Pulmonary artery endothelial cell (primary cell): ENCODE data around the gene DNAJB11. TPM values are rescaled to one million over a fixed set of nuclear protein-coding genes. Genes with fewer than 3 reads are reported as not detected.
A peak's percentile ranks its signal among the peaks of the same experiment; 100 is the strongest.
"Not testable (repeated sequence)": the region's sequence is repeated elsewhere in the genome, so short reads cannot be mapped to it uniquely, and the experiment has no call there.

Experiments used
- DNase-seq: peaks from one replicate; pipeline ENCODE4 v3.0.0-alpha.2; 2011; ENCODE audit warnings: low read depth, low spot score
- total RNA-seq: library from RNA; depleted of rRNA; stranded (reverse); fragments of >200 nt; gene quantifications from 2 replicates; pipeline ENCODE4 v1.2.3, GENCODE V29; 2014

The DNAJB11 gene
- total RNA-seq, 1 donor from 2014 or later: 56.9 TPM

DNA sequence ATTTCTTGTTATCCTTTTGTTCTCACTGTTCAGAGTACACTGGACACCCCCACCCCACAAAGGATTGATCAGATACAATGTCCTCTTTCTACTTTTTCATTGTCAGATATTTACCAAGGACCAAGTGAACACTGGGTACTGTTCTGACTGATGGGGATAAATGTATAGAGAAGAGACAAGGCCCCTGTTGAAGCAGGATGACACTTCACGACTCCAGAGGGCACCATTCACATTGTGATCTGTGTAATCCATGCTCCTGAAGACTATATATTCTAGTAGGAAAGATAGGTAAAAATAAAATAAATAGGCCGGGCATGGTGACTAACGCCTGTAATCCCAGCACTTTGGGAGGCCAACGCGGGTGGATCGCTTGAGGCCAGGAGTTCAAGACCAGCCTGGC lies 19.1 kb upstream of the DNAJB11 start:
- DNase-seq: no peak

GRCh38 chr3:186552408-186553031 lies 18.0 kb upstream of the DNAJB11 start:
- DNase-seq: no peak

- DNase-seq: no peak
Measured at GRCh38 chr3:186564586-186564985, 5.9 kb upstream of the DNAJB11 start.

GRCh38 chr3:186566772-186567071 lies 3.8 kb upstream of the DNAJB11 start:
- no peak for DNase-seq

- peak; percentile 62 for DNase-seq
Measured at GRCh38 chr3:186567072-186567921, 3.2 kb upstream of the DNAJB11 start, which contains the start of gene TBCCD1. Gene TBCCD1, minus strand, starts transcription at chr3:186567339. Its CDS starts 3,010 bp downstream, at chr3:186564329.

DNA sequence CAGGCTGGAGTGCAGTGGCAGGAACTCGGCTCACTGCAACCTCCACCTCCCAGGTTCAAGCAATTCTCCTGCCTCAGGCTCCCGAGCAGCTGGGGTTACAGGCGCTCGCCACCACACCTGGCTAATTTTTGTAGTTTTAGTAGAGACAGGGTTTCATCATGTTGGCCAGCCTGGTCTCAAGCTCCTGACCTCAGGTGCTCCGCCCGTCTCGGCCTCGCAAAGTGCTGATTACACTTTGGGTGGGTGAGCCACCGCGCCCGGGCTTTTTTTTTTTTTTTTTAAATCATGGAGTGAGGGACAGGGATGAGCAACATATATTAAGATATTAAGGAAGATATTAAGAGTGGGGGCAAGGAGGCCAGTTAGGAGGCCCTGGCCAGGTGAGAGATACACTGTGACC lies 1.2 kb upstream of the DNAJB11 start:
- DNase-seq: not testable (repeated sequence)

- no peak for DNase-seq
Measured at GRCh38 chr3:186569779-186570095, 783 bp upstream of the DNAJB11 start.

GRCh38 chr3:186570941-186571643 lies 572 bp downstream of the DNAJB11 start:
- DNase-seq: no peak

DNA sequence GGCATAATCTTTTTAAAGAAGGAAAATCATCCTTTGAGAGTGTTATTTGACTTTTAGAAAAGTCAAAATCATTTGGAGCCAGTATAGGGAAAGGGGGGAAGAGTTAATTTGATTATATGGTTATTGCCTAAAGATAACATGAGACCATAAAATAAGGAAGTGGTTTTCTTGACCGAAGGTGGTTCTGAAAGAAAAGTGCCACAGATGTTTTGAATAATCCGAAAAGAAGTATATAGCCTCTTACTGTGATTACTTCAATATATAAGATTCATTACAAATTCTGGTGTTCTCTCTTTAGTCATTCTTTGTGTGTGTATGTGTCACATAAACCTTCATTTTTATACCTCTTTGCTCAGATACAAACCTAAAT lies 1.1 kb downstream of the DNAJB11 start:
- no peak for DNase-seq

DNA sequence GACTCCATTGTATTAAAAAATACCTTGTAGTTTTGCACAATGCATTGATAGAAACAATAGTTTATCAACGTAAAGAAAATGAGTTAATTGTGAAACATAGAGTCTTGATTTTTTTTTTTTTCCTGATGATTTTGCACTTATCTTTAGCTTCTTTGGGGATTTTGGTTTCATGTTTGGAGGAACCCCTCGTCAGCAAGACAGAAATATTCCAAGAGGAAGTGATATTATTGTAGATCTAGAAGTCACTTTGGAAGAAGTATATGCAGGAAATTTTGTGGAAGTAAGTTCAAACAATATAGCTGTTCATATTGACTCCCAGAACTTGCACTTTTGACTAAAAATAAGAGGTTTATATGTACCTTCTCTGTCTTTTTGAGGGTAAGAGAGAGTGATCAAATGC lies 7.0 kb downstream of the DNAJB11 start:
- DNase-seq: no peak

- no peak for DNase-seq
Measured at GRCh38 chr3:186580785-186581184, 10.3 kb downstream of the DNAJB11 start.

DNA sequence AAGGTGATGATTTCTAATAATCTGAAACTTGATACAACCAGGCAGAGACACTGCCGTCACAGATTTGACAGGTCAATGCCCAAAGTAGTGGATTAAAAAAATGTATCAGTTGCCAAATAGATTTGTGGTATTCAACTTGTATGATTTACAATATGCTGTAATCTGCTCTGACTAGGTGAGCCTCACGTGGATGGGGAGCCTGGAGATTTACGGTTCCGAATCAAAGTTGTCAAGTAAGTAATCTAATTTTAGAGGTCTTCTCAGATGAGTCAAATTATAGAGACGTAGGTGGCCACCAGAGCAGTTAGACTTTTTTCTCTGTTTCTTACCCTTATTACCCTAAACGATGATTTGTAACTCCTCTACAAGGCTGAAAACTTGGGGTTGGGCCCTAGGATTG lies 12.0 kb downstream of the DNAJB11 start:
- DNase-seq: no peak

DNA sequence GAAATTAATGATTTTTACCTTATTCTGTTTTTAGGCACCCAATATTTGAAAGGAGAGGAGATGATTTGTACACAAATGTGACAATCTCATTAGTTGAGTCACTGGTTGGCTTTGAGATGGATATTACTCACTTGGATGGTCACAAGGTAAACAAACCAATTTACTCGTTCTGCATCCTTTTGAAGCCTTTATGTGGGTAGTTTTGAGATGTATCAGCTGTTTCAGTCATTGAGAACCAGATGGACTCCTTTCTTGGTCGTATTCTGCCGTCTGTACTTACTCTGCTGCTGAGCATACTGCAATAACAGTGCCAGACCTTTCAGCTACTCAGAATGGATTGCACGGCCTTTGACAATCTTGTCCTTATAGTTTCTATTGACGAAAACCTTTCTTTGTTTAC lies 13.3 kb downstream of the DNAJB11 start:
- no peak for DNase-seq

DNA sequence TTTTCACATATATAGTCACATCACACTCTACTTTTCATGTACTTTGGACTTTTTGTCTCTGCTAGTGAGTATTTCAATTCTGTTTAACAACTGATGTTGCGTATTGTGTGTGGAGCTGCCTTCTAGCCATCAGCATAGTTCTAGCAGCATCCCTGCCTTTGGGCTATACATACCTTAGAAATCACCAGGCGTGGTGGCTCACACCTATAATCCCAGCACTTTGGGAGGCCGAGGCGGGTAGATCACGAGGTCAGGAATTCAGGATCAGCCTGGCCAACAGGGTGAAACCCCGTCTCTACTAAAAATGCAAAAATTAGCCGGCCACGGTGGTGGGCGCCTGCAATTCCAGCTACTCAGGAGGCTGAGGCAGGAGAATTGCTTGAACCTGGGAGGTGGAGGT lies 15.7 kb downstream of the DNAJB11 start:
- DNase-seq: not testable (repeated sequence)

- no peak for DNase-seq
Measured at GRCh38 chr3:186587183-186587582, 16.7 kb downstream of the DNAJB11 start.

GRCh38 chr3:186588632-186589031 lies 18.1 kb downstream of the DNAJB11 start:
- no peak for DNase-seq

DNA sequence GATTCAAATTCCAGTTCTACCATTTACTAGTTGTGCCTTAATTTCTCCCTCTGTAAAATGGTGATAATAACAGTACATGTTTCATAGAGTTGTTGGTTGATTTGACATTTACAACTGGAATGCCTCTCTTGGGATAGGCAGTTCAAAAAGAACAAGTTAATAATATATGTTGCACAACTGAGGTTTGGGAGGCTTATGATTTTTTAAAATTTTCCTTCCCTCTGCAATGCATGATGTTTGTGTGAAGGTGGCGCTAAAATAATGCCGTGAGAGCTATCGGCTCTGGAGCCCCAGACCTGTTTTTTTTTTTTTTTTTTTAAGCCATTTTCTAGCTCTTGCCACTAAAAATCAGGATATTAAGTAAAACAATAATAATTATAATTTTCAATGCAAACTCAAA lies 18.6 kb downstream of the DNAJB11 start:
- DNase-seq: no peak

DNA sequence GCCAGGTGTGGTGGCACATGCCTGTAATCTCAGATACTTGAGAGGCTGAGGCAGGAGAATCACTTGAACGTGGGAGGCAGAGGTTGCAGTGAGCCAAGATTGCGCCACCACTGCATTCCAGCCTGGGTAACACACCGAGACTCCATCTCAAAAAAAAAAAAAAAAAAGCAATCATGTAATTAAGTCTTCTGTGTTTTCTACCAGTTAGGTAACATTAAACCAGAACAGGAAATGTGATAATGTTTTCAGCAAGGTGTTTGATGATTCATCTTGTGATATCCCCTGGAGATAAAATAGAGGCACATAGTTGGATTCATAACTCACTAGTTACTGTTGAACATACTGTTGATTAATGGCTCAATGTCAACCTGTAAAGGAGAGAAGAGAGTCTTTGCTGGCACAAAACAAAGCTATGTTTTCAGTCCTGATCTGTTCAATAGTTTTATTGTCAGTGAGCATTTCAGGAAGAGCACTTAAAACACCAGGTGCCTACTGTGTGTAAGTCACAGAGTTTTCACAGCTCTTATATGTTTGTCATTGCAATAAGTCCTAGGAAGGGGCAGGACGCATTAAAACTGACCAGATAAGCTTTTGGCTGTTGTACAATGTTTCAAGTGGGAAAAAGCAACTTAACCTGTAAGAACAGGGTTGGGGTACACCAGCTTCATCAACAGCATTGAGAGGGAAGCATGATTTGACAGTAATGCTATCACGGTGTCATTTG lies 19.5 kb downstream of the DNAJB11 start:
- DNase-seq: no peak

- DNase-seq: no peak
Measured at GRCh38 chr3:186590580-186591295, 20.2 kb downstream of the DNAJB11 start.

DNA sequence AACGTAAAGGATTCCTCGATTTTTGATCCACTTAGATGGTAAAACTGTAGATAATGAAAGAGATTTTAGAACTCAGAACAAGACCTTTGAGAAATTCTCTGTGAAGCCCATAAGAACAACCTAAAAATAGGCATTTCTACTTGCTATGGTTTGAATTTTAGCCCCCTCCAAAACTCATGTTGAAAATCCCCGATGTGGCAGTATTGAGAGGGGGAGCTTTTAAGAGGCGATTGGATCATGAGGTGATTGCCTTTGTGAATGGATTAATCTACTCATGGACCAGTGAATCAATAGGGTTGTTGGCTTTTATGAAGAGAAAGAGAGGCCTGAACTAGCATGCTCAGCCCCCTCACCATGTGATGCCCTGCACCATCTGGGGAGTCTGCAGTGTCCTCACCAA lies 22.2 kb downstream of the DNAJB11 start:
- no peak for DNase-seq

DNA sequence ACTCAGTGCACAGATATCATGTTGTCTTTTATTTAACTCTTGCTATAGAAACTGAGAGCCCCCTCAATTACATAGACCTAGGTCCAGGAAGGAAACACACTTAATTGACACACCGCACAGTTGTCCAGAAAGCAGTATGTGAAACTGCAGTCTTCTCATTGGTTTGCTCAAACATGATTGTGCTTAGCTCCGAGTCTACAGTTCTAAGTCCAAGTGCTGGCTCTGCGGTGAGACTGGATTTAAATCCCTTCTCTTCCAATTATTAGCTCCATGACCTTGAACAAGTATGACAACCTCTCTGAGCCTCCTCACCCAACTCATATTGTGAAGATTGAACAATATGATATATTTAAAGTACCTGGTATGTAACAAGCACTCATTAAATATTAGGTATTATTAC lies 23.3 kb downstream of the DNAJB11 start:
- no peak for DNase-seq
